OCI-M2 (cell line): ENCODE measurements around the gene TXNL4B.

Experiments
- DNase-seq: peaks from one replicate; lab custom pipeline; 2025; ENCODE audit not compliant: unreplicated experiment; lab: John Stamatoyannopoulos, UW

The TXNL4B gene

DNA sequence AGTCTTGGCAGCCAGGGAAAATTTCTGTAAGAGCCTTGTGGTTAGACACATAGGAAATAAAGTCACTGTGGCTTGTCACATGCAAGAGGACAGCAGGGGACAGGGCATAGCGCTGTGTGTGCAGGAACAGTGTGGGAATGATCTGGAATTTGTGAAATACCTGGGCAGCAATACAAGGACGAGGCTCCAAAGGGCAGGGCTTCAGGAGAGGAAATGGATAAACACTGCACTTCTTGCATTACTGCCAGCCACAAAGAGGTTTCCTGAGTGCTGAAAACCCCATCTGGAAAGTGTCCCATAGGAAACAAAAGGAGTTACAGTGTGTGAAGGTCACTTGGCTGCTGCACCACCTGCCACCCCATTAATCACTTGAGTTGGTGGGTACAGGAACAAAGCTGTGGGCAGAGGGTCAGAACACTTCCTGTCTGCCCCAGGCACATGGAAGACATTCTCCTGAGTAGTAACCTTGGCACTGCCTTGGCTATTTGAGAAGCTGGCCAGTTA is 51.2 kb downstream of the TXNL4B start:
- no peak for DNase-seq

DNA sequence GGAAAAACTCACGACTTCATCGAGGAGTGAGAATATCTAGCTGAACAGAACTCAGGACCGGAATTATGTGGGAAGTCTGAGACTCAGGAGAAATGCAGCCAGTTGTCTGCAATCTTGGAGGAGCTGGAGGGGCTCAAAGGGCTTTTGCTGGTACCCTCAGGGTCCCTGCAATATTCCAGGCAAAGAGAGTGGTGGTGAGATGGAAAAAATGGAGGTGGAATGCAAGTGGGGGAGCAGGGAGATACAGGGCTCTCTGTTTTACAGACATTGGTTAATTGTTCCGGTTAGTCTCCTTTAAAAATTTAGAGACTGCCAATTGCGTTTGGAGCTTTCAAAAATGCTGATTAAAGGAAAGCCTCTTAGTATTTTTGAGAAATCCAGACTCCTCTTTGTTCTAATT is 57.3 kb downstream of the TXNL4B start:
- no peak for DNase-seq
